Heart left ventricle (tissue), 16 donors: ENCODE measurements around the gene NOC3L. TPM values are rescaled to one million over a fixed set of nuclear protein-coding genes. Genes with fewer than 3 reads are reported as not detected.
A peak's percentile ranks its signal among the peaks of the same experiment; 100 is the strongest.

ENCODE experiments used
- ATAC-seq, 4 donors: fragments of 200-7000 bp; cut with Tn5 transposase; one replicate each; pipeline ENCODE4 v1.9.1; 2020 to 2022; ENCODE audit warnings: moderate library complexity in 4 of 4, mild to moderate bottlenecking in 3 of 4, moderate number of reproducible peaks in 1 of 4
- DNase-seq, 5 donors: peaks; one replicate each; pipeline ENCODE4 v3.0.0-alpha.2; 2020
- H3K27ac ChIP-seq, 12 donors: fragments of 200-600 bp; sonication (generic) in 4 of 12; one replicate each; pipeline versions ENCODE4 v1.5.0 to v1.8.0; 2016 to 2022; ENCODE audit warnings: mild to moderate bottlenecking in 2 of 12
- H3K27me3 ChIP-seq, 9 donors: fragments of 200-600 bp; sonication (generic) in 2 of 9; one replicate each; pipeline versions ENCODE4 v1.5.1 to v1.8.0; 2016 to 2022; ENCODE audit warnings: mild to moderate bottlenecking in 3 of 9
- H3K36me3 ChIP-seq, 9 donors: fragments of 200-600 bp; sonication (generic) in 2 of 9; one replicate each; pipeline versions ENCODE4 v1.5.0 to v1.8.0; 2018 to 2022; ENCODE audit warnings: mild to moderate bottlenecking in 2 of 9
- H3K4me1 ChIP-seq, 12 donors: fragments of 200-600 bp; sonication (generic) in 4 of 12; one replicate each; pipeline versions ENCODE4 v1.5.0 to v1.8.0; 2016 to 2022; ENCODE audit warnings: mild to moderate bottlenecking in 3 of 12
- H3K4me3 ChIP-seq, 12 donors: fragments of 200-600 bp; sonication (generic) in 4 of 12; one replicate each; pipeline versions ENCODE4 v1.5.0 to v1.8.0; 2017 to 2022; ENCODE audit warnings: mild to moderate bottlenecking in 9 of 12, moderate library complexity in 4 of 12
- H3K9me3 ChIP-seq, 12 donors: fragments of 200-600 bp; sonication (generic) in 4 of 12; one replicate each; pipeline versions ENCODE4 v1.5.0 to v1.8.0; 2016 to 2022; ENCODE audit warnings: mild to moderate bottlenecking in 1 of 12
- POLR2A ChIP-seq, 2 donors: fragments of 450-650 bp; IDR thresholded peaks; one replicate each; pipeline ENCODE4 v1.6.1; 2017; ENCODE audit warnings: antibody characterized with exemption in 2 of 2, mild to moderate bottlenecking in 2 of 2, moderate library complexity in 2 of 2
- WGBS, 4 donors: extraction: QIAGEN DNeasy Blood & Tissue Kit in 2 of 4; methylation state at CpG; one replicate each; pipeline versions ENCODE4 v1.1.5 to v1.1.7; 2013 to 2018; 5-methylcytosine and 5-hydroxymethylcytosine counted together
- intact Hi-C, 10 donors: fragments of 100-400 bp; cut with DNase I; formaldehyde crosslinking; loops; one replicate each; pipeline versions ENCODE4 v1.11.1 to v1.14.2; 2022
- long read RNA-seq, 3 donors: library from polyadenylated mRNA; unstranded; transcript quantifications; one replicate each; pipeline ENCODE4 v2.0.0, GENCODE V29; 2020 to 2021
- polyA plus RNA-seq, 2 donors: library from polyadenylated mRNA; stranded (reverse); fragments of 200-250 nt; gene quantifications; one replicate each; pipeline ENCODE4 v1.2.3, GENCODE V29; 2013
- total RNA-seq, 9 donors: library from RNA; depleted of rRNA in 2 of 9; stranded (reverse); fragments of >200 nt in 2 of 9; fragmentation: NEBNext Ultra II Directional in 3 of 9; extraction: Animal tissue kit (Norgen Biotek cat#: 25700) in 3 of 9; gene quantifications; one replicate each; pipeline versions ENCODE4 v1.1.0 to v1.2.4, GENCODE V29; 2016 to 2023
- TF ChIP-seq, protein P1 (sequence below), 12 donors: fragments of 200-600 bp; sonication (generic) in 4 of 12; IDR thresholded peaks; one replicate each; pipeline versions ENCODE4 v1.5.0 to v1.8.0; 2018 to 2022; ENCODE audit warnings: antibody characterized with exemption in 12 of 12, mild to moderate bottlenecking in 5 of 12
- donor health status: ischemic (EF 13 %, LVEDD 7.1; RV severe dilation, severe dysfunction).
- donor health status: healthy with polysubstance abuse.
- donor health status: DM: no; HTN: yes; CAD: no.
- donor health status: DM: no; HTN: no; CAD: no.
- donor health status: ischemic (EF 25% LVEDD 6.9; RV normal size, moderate dysfunction).
- donor health status: ischemic (EF 25% LVEDD 5.7; RV mildly dilated, moderate dysfunction).
- donor health status: healthy.
- donor health status: DM: yes; HTN: yes; CAD: no.
- donor health status: ischemic (EF 35%, LVEDD 5.7; RV mildly dilated, moderate dysfunction).
- donor health status: nonischemic (EF 11% LVEDD 7.7; RV severe dilation, severe dysfunction).
- donor health status: DM: yes; HTN: yes; CAD: no.
- donor health status: PGD.
- donor health status: ischemic (EF 29% LVEDD 5.4; RV normal size, mild dysfunction).
- donor health status: nonischemic (EF 23%, LVEDD 6.1; RV moderate dilation, normal function).

NOC3L gene, protein sequence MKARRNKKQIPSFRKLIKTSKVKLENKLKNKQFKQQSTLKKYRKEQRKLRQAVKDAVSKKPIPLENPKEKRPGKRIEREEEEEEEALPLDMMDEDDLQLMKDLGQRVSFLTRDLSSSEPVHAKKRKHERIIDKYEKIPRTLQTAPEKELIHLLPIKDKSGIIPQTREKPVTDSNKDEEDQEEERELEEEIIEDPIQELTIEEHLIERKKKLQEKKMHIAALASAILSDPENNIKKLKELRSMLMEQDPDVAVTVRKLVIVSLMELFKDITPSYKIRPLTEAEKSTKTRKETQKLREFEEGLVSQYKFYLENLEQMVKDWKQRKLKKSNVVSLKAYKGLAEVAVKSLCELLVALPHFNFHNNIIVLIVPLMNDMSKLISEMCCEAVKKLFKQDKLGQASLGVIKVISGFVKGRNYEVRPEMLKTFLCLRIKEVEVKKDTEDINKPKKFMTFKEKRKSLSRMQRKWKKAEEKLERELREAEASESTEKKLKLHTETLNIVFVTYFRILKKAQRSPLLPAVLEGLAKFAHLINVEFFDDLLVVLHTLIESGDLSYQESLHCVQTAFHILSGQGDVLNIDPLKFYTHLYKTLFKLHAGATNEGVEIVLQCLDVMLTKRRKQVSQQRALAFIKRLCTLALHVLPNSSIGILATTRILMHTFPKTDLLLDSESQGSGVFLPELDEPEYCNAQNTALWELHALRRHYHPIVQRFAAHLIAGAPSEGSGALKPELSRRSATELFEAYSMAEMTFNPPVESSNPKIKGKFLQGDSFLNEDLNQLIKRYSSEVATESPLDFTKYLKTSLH
- total RNA-seq = 10 to 100 TPM in 3 of 9 donors, 1 to 10 TPM in 6; 4.5 to 12.0 (median 8.2) TPM
- polyA plus RNA-seq = 1 to 10 TPM; 2.2 to 9.9 TPM
- long read RNA-seq, donor 1, partial matches to known transcripts = 1 of 7 reads
- long read RNA-seq, donor 1, other reads (novel, unspliced or antisense) = 3 of 7 reads
- long read RNA-seq, donor 2, transcript NOC3L-201 (21 exons, 3,455 nt) = major isoform, 5 of 12 reads
- long read RNA-seq, donor 2, partial matches to known transcripts = 4 of 12 reads
- long read RNA-seq, donor 2, other reads (novel, unspliced or antisense) = 3 of 12 reads
- long read RNA-seq, donor 3, transcript NOC3L-201 (21 exons, 3,455 nt) = major isoform, 10 of 14 reads
- long read RNA-seq, donor 3, partial matches to known transcripts = 4 of 14 reads
- long read RNA-seq, donor 3, other reads (novel, unspliced or antisense) = 0 of 14 reads

DNA sequence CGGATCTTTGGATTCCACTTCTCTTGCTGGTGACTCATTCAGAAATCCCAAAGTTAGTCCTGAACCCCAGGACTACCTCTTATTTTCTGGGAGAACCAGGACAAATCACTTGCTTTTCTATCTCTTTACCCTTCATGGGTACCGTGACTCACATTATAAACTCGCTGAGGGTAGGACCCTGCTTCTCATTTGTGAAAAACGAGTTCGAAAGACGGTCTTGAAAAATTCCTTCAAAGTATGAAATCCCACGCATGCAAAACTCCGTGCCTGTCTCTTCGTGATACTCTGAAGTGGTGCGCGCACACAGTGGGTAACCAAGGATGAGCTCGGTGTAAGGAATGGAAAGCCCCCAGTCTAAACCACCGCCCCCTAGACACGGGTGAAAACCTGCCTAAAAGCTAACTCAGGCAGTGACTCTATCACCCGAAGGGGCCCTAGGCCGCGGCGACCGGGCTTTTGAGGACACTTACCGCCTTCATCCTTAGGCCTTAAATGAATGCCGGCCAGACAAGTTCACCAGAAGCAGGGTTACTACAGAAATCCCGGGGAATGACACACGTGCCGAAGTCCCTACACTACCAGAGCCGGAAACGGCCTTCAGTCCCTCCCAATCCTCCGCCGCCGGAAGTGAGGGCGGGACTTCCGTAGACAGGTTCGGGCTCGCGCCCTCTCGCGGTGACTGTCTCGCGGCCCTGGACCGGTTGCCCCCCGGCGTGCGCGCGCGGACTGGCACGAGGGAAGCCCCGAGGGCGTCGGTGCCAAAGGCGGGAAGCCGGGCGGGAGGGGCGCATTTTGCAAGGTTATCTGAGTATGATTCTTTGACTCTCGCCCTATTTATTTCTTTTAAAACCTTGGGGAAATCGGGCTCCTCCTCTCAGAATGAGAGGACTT, at the start of gene NOC3L:
TSS of gene NOC3L (minus strand) at position 580 of the 891 bp plus-strand sequence. CDS start at position 479, 101 bp downstream.
- 0 to 1% (median 1%) methylated on average over 35 to 55 of the region's 55 CpGs for WGBS, 4 donors
- intact Hi-C loops = loop anchor here (1.0 to 10.0 kb wide), 7 partner anchors 40 to 82 kb away; partner anchors contain the start of gene TBC1D12 (in 8 of the 10)
- peak; percentile 93 to 97 (median 97) for DNase-seq
- Histone ChIP-seq H3K4me1 (peaks cover 0 to 21% (median 13%) of the 10 kb centered on the region in 12 donors), H3K36me3 (peaks cover 0 to 21% (median 7%) of the 10 kb centered on the region in 9 donors), H3K4me3 (peak within 1 kb of the TSS; percentile 56 to 84 (median 77)), H3K27ac (peak within 1 kb of the TSS in 11 of 12 donors; percentile 25 to 86 (median 64)), H3K9me3 (no peaks in the 10 kb centered on the region), H3K27me3 (no peaks in the 10 kb centered on the region)
- TF ChIP-seq, protein P1, sequence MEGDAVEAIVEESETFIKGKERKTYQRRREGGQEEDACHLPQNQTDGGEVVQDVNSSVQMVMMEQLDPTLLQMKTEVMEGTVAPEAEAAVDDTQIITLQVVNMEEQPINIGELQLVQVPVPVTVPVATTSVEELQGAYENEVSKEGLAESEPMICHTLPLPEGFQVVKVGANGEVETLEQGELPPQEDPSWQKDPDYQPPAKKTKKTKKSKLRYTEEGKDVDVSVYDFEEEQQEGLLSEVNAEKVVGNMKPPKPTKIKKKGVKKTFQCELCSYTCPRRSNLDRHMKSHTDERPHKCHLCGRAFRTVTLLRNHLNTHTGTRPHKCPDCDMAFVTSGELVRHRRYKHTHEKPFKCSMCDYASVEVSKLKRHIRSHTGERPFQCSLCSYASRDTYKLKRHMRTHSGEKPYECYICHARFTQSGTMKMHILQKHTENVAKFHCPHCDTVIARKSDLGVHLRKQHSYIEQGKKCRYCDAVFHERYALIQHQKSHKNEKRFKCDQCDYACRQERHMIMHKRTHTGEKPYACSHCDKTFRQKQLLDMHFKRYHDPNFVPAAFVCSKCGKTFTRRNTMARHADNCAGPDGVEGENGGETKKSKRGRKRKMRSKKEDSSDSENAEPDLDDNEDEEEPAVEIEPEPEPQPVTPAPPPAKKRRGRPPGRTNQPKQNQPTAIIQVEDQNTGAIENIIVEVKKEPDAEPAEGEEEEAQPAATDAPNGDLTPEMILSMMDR (IDR thresholded peaks at IDR 0.05) = peak; percentile 73 to 96 (median 93)
- TF ChIP-seq POLR2A (IDR thresholded peaks at IDR 0.05) = peak in 1 of 2 donors; percentile 34
- ATAC-seq = peak; percentile 99 to 100 (median 100)

DNA sequence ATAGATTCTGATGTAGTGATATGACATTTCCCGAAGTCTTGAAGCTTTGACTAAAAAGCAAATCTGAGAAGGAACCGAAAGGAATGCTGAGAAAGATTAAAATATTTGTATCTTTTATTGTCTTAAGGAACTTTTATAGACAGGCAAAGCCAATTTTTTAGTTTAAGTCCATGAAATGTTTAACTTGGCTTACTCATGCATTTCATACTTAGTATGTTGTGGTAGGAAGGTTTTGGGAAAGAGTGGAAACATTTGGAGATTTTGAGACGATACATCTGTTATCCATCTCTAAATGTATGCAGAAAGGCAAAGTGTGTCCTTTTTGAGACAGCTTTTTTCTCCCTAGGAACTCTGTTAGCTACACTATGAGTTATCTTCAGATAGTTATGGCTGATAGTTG, 49.7 kb upstream of the NOC3L start:
- Histone ChIP-seq H3K27ac (peak overlapping the region in 1 of 12 donors; percentile 2), H3K9me3 (no peaks in the 10 kb centered on the region), H3K4me1 (peaks cover 0 to 54% (median 11%) of the 10 kb centered on the region in 12 donors), H3K27me3 (no peaks in the 10 kb centered on the region), H3K36me3 (no peaks in the 10 kb centered on the region), H3K4me3 (no peak overlapping the region)
- intact Hi-C loops = no loop called here
- ATAC-seq = no peak
- WGBS, 4 donors = 65 to 78% (median 73%) methylated on average over 3 of the region's 3 CpGs
- TF ChIP-seq, protein P1 (IDR thresholded peaks at IDR 0.05) = no peak
- TF ChIP-seq POLR2A (IDR thresholded peaks at IDR 0.05) = no peak
- DNase-seq = no peak

DNA sequence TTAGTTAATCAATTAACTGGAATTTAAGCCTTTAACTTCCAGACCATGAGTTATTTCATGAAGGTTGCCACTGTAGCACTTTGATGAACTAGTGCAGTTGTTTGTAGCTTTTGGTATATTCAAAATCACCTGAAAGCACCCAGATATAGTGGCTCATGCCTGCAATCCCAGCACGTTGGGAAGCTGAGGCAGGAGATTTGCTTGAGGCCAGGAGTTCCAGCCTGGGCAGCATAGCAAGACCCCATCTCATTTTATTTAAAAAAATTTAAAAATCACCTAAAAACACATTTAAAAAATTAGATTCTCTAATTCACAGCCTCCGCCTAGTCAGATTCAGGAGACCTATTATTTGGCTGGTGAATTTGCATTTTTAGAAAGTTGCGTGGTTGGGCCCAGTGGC, 48.6 kb upstream of the NOC3L start:
- Histone ChIP-seq H3K36me3 (no peaks in the 10 kb centered on the region), H3K27me3 (no peaks in the 10 kb centered on the region), H3K9me3 (no peaks in the 10 kb centered on the region), H3K4me1 (peaks cover 0 to 60% (median 11%) of the 10 kb centered on the region in 12 donors), H3K27ac (no peak overlapping the region), H3K4me3 (no peak overlapping the region)
- DNase-seq (no peak), ATAC-seq (no peak)
- intact Hi-C loops = no loop called here
- WGBS, 4 donors = 94 to 100% (median 99%) methylated on average over 3 of the region's 3 CpGs
- TF ChIP-seq, protein P1 (IDR thresholded peaks at IDR 0.05) = no peak
- no peak for TF ChIP-seq POLR2A (IDR thresholded peaks at IDR 0.05)
